ENCODE measurements around the gene CXCR1. TPM values are rescaled to one million over a fixed set of nuclear protein-coding genes. Genes with fewer than 3 reads are reported as not detected.

The CXCR1 gene
- total RNA-seq = not detected in 2 replicates

DNA sequence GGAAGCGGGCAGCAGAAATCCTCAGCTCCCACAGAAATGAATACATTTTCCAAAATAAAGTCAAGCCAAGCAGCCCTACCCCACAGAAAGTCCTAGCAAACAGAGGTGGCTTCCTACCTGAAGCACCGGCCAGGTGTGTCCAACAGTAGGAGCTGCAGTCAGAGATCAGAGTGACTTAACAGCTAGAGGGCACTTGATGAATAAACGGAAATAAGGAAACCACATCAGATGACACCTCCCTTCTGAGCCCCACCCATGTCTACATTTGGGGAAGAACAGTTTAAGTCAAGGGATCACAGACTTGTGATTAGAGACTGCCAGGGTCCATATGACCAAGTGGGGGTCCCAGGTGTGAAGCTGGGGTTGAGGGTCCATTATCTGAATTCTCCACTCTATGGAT, at the start of gene CXCR1:
TSS of gene CXCR1 (minus strand) at position 172 of the 400 bp plus-strand sequence. CDS start 1,751 bp downstream, outside the sequence.

DNA sequence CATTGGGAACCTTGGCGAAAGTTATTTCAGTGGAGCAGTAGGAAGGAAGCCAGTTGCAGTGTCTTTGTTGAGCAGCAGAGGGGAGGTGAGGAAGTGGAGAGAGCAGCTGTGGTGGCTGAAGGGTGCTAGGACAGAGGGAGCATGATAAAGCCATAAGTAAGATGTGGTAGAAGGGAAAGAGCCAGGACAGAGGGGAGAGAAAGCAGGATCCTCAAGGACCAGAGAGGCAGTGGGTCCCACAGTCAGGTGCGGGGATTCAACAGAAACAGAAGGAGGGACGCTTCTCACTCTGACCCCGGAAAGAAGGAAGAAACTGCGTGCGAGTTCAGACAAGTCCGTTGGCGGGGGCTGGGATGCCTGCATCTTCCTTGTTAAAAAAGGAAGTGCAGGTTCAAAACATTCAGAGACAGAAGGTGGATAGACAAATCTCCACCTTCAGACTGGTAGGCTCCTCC, 41.1 kb downstream of the CXCR1 start, which contains the start of gene CXCR2:
TSS of gene CXCR2 (plus strand) at position 403 of the 455 bp plus-strand sequence. CDS start 8,774 bp downstream, outside the sequence.

Other genes with a start within 250 kb of the CXCR1 start
- 90.3 and 273 TPM in 2 replicates for gene TNS1, start 164.0 kb downstream of the CXCR1 start, total RNA-seq
- not detected in 2 replicates for gene RUFY4, start 97.7 kb downstream of the CXCR1 start, total RNA-seq
- gene CXCR2, start 40.9 kb downstream of the CXCR1 start, total RNA-seq = not detected in 2 replicates
- 299 and 544 TPM in 2 replicates for gene ARPC2, start 50.2 kb upstream of the CXCR1 start, total RNA-seq
- gene GPBAR1, start 94.1 kb upstream of the CXCR1 start, total RNA-seq = 0.19 and 0.28 TPM in 2 replicates
- 139 and 182 TPM in 2 replicates for gene AAMP, start 103.2 kb upstream of the CXCR1 start, total RNA-seq
- 18.0 and 18.8 TPM in 2 replicates for gene PNKD, start 103.6 kb upstream of the CXCR1 start, total RNA-seq
- gene TMBIM1, start 125.5 kb upstream of the CXCR1 start, total RNA-seq = 124 and 187 TPM in 2 replicates
- gene CATIP, start 189.9 kb upstream of the CXCR1 start, total RNA-seq = 0.28 TPM in 1 of 2 replicates, not detected in the other
- gene SLC11A1, start 215.3 kb upstream of the CXCR1 start, total RNA-seq = 0.19 and 0.28 TPM in 2 replicates
- gene CTDSP1, start 232.9 kb upstream of the CXCR1 start, total RNA-seq = 40.8 and 50.7 TPM in 2 replicates